CD4-positive, alpha-beta T cell treated with Interleukin-12 subunit alpha and Interleukin-12 subunit beta, for 1 hour (primary cell): ENCODE data around the gene GGA2.
A peak's percentile ranks its signal among the peaks of the same experiment; 100 is the strongest.
"Not testable (repeated sequence)": the region's sequence is repeated elsewhere in the genome, so short reads cannot be mapped to it uniquely, and the experiment has no call there.

Source experiments
- DNase-seq: peaks from one replicate; pipeline ENCODE4 v3.0.0-alpha.2; 2020

GGA2 gene

DNA sequence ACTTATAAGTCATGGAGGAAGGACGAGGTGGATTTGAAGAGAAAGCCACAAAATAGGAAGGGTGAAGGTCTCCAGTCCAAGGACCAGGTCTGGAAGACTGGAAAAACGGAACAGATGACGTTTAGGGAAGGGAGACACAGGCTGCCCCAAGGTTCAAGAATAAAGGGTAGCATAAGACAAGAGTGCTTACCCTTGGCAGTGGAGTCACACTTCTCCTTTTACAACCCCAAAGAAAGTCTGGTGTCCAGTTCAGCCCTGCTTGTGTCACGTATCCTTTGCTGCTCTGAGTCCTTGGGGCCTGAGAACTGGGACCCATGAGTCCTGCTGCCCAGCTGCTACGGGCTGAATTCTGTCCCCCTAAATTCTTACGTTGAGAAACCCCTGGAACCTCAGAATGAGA lies 13.0 kb upstream of the GGA2 start:
- DNase-seq, result no peak

DNA sequence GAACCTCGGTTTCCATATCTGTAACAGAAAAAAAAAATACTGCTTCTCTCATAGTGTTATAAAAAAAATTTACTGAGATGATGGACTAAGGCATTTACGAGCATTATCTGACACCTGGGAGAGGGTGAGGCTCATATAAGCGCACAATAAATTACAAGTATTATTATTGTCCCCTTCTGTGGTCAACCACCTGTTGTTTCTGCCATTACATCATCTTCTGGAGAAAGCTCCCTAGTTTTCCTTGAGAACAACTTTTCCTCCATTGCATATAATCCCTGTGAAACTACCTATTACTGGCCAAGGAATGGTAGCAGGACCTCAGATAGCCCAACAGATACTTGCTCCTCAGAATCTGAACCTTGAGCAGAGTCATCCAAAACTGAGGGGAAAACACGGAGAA lies 11.7 kb upstream of the GGA2 start:
- DNase-seq, result no peak

GRCh38 chr16:23521037-23521743 lies 10.9 kb upstream of the GGA2 start:
- DNase-seq, result no peak

- no peak for DNase-seq
These were observed 10.2 kb upstream of the GGA2 start for GRCh38 chr16:23520500-23520899.

DNA sequence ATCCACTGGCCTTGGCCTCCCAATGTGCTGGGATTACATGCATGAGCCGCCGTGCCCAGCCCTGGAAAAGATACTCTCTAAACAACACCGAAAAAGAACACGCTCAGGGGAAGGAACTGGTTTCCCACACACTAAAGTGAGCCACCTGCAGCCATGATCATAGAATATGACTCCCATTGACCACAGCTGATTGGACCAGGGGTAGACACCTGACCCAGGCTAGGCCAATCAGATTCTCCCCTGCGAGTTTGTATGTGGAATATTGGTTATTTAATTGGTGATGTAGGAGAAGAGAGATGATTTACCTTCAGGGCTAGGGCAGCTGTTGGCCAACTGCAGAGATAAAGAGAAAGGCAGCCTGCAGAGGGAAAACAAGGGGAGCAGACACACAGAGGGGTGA lies 9.0 kb upstream of the GGA2 start:
- DNase-seq, result no peak

GRCh38 chr16:23518435-23518891 lies 8.2 kb upstream of the GGA2 start:
- no peak for DNase-seq

GRCh38 chr16:23516366-23517137 lies 6.3 kb upstream of the GGA2 start:
- DNase-seq, result no peak

DNA sequence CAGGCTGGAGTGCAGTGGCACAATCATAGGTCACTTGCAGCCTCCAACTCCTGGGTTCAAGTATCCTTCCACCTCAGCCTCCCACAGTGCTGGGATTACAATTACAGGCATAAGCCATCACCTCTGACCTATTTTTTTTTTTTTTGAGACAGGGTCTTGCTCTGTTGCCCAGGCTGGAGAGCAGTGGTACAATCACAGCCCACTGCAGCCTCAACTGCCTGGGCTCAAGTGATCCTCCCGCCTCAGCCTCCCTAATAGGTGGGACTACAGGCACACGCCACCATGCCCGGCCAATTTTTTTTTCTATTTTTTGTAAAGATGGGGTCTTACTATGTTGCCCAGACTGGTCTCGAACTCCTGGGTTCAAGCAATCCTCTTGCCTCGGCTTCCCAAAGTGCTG lies 5.6 kb upstream of the GGA2 start:
- no peak for DNase-seq

DNA sequence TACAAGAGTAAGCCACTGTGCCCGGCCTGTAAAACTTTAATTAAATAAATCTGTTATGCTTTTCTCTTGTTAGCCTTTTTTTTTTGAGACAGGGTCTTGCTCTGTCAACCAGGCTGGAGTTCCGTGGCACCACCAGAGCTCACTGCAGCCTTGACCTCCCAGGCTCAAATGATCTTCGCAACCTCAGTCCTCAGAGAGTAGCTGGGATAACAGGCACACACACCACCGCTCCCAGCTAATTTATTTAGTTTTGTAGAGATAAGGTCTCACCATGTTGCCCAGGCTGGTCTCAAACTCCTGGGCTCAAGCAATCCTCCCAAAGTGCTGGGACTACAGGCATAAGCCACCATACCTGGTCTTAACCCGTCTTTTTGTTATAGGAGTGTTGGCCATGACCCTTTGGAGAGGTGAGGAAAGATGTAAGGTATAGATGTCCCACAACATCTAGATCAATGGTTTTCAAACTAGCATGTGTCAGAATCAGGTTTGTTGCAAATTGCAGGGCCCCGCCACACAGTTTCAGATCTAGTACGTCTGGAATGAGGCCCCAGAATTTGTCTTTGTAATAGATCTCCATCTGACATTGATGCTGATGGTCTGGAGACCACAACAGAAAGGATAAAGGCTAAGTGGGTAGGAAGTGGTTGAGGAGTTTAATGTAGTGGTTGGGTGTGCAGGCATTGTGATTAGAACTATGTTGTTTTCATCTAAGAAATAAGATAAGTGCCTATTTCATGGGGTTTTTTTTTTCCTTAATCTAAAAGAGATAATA lies 4.3 kb upstream of the GGA2 start:
- peak; percentile 54 for DNase-seq

DNA sequence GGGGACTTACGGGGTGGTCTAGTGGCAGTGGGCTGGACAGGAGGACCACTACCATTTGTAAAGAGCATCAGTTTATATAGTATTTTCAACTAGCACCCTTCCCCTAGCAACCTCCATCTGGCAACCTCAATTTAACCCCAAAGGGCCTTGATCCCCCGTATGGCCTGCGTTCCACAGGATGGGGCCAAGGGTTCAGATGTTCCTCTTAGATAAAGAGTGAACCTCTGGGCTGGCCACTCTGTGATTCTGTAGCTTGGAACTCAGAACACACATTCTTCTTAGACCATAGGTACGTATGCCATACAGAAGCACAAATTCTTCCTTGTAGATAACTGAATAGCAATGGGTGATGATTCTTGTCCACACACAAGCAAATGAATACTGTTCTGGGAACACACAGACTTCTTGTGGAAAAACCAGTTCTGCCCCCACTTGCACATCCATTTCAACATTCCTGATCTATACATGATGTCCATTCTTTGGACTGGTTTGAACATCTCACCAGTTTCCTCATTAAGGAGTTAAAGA lies 1.9 kb upstream of the GGA2 start:
- no peak for DNase-seq

DNA sequence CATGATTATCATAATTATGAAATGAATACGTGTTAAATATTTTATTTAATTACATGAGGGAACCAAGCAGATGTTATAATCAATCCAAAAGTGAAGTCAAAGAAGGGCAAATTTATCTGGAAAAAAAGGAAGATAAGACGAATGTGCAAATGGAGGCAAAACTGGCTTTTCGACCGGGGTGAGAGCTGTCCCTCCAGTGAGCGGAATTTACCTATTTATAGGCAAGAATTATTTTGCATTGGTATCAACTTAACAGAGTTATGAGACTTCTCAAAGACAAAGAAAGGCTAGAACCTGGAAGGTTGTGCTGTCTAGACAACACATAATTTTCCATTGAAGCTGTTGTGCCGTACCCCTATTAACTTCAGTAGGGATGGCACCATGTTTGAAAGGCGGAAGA lies 1.4 kb upstream of the GGA2 start:
- DNase-seq, result no peak

DNA sequence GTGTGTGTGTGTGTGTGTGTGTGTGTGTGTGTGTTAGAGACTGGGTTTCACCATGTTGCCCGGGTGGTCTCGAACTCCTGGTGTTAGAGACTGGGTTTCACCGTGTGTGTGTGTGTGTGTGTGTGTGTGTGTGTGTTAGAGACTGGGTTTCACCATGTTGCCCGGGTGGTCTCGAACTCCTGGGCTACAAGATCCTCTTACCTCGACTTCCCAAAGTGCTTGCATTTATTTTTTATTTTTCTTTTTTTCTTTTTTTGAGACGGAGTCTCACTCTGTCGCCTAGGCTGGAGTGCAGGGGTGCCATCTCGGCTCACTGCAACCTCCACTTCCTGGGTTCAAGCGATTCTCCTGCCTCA lies 599 bp upstream of the GGA2 start:
- not testable (repeated sequence) for DNase-seq

DNA sequence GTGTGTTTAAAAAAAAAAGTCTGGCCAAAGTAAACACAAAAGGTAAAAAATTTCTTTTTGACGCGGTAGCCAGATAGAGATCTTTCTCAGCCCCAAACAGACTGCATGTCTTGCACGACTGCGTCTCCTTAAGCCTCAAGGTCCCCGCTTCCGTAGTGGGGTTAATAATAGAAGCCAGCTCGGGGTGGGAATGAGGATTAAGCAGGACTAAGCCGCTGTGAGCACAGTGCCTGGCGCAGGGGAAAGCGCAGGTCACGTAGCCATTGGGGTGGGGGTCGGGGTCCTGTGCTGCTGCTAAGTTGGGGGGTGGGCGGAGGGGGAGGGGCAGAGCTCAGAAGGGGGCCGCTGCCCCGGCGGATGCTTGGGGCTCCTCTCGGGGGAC lies 521 bp downstream of the GGA2 start:
- DNase-seq, result peak; percentile 40

- no peak for DNase-seq
These were observed 896 bp downstream of the GGA2 start for GRCh38 chr16:23509441-23509754.

DNA sequence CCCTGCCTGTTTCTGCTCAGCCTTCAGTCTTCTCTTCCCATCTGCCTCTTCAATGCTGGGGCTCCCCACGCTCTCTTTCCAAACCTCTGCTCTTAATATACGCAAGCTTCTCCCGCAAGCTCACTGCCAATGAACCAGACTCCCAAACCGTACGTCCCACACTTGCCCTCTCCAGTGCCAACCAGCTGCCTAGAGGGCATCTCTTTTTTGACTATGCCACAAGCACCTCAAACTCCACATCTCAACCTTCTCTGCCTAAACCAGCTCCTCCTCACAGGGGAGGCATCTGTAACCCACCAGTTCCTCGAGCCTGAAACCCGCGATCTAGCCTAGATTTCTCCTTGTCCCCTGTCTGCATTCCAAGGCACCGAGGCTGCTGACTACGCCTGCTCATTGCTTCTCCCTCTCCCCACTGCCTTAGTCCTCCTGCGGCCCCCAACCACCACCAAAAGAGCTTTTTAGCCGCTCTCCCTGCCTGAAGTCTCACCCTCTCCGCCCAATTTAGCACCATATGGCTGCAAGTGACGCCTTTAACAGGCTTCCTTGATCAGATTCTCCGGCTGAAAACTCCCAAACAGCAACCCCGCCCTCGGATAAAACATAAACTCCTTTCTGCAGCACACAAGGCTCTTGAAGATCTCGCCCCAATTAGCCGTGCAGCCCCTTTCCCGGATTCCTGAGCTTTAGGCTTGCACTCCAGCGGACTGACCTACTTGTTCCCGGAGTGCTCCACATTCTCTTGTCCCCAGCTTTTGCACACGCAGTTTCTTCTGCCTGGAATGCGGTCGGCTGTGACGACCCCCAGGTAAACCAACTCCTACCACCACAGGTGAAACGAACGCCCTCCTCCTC lies 1.5 kb downstream of the GGA2 start:
- DNase-seq, result no peak

DNA sequence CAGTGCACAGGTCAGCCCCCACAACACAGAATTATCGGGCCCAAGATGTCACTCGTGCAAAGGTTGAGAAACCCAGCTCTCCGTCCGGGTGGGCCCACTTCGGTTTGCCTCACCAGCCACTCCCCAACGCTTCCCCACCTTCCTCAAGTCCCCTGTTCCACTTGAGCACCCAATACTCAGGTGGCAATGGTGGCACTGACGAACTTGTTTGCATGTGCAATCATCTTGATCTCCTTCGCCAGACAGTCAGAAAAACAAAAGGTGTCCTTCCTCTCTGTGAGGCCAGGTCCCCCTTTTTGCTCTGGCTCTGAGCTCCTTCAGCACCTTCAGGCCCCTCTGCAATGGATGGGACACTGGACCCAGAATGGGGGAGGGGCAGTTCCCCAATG lies 3.7 kb downstream of the GGA2 start:
- no peak for DNase-seq

- DNase-seq, result no peak
These were observed 4.4 kb downstream of the GGA2 start for GRCh38 chr16:23505671-23506605.

DNA sequence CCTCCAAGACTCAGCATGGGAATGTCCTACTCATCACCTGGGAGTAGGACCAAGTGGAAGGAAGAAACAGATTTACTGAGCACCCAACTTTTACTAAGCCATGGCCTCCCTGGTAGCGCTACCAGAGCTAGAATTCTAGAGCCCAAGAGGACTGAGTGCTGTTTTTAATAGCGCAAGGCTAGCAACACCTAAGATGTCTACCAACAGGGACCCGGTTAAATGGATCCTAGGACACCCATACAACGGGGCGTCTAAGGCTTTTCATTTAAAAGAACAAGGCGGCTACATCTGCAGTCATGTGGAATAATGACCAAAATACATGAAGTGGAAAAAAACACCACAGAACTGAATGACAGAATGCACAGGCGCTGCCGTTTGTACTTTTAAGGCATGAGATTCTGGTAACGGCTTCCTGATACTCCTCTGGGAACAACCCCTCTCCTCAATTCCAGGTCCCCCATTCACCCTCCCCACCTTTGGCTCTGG lies 5.1 kb downstream of the GGA2 start:
- DNase-seq, result no peak

- peak; percentile 65 for DNase-seq
These were observed 5.7 kb downstream of the GGA2 start for GRCh38 chr16:23504453-23505179.

DNA sequence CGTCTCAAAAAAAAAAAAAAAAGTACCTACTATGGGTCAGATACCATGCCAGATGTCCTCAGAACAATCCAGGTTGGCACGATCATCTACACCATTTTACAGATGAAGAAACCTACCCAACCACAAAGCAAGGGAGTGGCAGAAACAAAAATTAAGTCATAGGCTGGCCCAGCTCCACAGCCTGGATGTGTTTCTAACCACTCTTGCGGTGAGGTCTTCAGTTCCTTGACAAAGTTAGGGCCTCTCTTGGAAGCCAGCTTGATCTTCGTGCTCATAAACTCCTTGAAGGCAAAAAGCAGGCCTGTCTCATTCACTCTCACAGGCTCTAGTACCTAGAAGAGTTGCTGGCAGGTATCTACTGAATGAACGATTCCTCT lies 6.2 kb downstream of the GGA2 start:
- peak; percentile 19 for DNase-seq

DNA sequence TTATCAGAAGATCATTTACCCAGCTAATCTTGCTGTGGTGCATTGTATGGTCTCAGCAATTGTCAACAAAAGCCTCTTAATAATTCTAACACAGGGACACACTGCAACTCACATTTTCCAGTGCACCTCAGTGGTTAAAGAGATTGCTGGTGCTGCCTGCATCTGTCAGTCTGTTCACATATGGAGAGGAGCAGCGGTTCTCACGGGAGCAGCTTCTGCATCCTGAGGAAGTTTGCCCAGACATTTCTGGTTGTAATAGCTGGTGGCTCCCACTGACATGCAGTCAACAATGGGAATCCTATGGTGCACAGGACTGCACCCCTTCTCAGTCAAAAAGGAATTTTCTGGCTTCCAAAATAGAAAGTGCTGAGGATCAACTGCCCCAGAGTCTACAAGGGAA lies 7.8 kb downstream of the GGA2 start:
- no peak for DNase-seq
